DMS53 treated with DMSO at 0.1 percent for 48 hours (cell line): ENCODE results near the gene TMEM101.
"Not testable (repeated sequence)": the region's sequence is repeated elsewhere in the genome, so short reads cannot be mapped to it uniquely, and the experiment has no call there.

Experiments
- DNase-seq: peaks from one replicate; lab custom pipeline; 2025; ENCODE audit not compliant: unreplicated experiment; lab: John Stamatoyannopoulos, UW

TMEM101 gene

DNA sequence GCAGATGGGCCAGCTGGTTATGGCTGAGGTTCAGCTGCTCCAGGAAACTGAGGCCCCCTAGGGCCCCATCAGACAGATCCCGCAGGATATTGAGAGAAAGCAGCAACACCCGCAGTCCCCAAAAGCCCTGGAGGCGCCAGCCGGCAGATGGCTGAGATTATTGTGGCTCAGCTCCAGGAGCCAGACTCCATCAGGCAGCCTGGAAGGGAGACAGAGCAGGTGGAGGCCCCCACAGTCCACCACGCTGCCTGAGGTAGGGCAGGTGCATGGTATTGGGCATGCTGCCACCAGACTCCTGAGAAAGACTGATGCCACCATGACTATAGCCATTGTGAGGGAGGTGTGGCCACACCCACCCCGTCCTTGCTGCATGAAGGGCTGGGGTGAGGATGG, 9.5 kb upstream of the TMEM101 start:
- DNase-seq, result no peak

DNA sequence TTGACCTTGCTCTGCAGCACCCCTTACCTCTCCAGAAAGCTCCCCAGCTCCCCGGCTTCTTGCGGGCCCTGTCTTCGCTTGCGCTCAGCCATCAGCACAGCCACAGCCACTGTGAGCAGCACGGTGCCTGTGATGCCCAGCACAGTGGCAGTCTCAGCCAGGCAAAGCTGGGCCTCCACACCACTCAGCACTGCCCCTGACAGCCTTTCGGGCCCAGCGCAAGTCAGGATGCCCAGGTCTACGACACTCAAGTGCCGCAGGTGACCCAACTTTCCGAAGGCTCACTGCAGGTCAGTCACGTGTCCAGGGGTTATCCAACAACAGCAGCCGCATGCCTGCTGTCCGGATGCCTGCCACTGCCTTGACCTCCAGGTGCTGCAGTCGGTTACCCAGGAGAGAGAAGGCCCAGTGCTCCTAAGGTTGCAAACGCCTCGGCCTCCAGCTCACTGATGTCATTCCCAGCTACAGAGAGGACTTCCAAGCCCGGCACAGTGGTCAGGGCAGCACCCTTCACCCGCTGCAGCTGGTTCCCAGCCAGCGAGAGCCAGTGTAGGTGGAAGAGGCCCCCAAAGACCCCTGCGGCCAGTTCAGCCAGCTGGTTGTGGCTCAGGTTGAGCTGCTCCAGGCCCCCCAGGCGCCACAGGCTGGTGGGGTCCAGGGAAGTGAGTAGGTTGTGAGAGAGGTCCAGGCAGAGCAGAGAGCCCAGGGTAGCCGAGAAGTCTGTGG, 8.9 kb upstream of the TMEM101 start:
- DNase-seq, result no peak

DNA sequence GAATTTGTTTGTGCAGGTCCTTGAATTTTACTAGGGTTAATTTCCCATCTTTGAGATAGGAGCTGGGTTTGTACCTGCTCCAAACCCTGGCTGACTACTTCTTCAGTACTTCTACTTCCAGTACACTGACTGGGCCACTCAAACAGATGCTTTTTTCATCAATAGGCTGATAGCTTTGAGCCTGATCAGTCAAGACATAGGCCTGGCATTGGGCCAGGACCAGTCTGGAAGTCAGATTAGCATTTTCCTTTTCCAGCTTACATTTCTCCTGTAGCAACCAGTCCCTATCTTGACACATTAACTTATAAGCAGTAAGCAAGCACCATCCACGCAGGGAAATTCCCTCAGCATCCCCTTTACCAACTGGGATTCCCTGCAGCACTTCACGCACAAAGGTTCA, 7.5 kb upstream of the TMEM101 start:
- no peak for DNase-seq

DNA sequence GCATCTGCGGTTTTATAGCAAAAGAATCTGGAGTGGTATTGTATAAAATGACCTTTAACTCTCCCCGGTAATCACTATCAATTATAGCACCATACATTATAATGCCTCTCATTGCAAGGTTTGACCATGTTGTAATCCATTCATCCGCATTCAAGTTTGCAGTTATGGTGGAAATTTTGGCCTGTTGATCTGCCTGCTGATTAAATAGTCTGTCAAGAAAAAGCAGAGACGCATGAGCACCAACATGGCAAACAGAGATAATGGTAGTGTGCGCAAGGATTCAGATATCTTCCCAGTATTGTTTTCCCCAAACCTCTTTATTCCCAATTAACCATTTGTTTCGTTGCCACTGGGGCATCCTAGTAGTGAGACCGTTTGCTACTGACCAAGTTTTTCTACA, 6.5 kb upstream of the TMEM101 start:
- DNase-seq, result not testable (repeated sequence)

DNA sequence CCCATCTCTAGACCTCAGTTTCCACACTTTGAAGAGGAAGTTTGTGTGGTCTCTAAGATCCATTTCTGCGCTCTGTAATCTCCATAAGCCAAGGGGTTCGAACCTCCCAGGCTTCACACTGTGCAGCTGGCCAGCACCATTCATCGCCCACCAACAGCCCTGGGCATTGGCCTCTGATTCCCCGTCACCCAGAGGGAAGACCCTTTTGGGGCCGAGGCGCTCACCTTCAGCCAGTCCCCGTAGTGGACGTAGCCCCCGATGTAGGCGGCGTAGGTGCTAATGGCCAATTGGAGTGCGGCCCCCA, 678 bp downstream of the TMEM101 start:
- no peak for DNase-seq

DNA sequence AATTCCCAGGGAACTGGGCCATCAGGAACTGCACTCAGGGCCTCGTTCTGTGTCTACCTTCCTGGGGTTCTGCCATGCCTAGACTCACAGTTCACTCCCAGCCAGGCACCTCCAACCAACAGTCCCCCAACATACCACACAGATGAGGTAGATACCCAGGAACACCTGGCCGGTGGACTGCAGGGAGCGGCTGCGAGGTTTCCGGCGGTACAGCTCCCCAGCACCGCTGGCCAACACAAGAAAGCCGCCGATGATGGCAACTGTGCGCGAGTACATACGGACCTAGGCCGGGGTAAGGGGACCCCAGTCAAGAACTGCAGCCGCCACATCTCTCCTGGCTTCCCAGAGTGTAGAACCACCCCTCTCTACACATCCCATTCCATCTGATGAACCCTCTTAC, 1.9 kb downstream of the TMEM101 start:
- no peak for DNase-seq

DNA sequence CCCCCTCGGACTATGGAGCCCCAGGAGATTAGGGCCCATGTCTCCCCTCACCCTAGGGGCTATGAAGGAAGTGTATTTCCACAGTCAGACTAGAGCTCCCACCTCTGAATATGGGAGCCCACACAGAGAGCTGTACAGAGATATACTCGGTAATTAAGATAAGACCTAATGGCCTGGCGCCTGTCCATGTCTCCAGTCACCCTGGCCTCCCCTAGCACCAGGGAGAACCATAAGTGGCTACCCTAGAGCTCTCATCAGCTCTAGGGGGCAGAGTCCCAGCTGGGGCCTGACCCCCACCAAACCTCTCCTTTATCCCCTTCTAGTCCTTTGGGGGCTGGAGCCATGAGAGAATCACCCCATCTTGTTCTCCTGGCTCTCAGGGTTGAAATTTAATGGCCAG, 2.4 kb downstream of the TMEM101 start:
- no peak for DNase-seq

DNA sequence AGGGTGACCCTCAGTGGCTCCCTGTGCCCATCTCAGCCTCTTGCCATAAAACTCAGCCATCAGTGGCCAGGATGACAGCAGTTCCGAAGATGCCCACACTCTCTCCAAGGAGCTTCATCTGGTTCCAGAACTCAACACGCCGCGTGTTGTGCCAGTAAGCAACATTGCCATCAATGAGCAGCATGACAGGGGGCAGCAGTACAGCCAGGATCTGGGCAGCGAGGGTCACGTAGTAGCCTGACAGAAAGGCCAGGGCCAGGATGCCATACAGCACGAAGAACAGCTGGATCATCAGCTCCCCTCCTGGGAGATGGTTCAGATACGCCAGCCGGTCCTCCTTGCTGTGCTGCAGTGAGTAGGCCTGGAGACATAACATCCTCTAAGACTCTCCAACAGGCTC, 2.9 kb downstream of the TMEM101 start:
- no peak for DNase-seq

DNA sequence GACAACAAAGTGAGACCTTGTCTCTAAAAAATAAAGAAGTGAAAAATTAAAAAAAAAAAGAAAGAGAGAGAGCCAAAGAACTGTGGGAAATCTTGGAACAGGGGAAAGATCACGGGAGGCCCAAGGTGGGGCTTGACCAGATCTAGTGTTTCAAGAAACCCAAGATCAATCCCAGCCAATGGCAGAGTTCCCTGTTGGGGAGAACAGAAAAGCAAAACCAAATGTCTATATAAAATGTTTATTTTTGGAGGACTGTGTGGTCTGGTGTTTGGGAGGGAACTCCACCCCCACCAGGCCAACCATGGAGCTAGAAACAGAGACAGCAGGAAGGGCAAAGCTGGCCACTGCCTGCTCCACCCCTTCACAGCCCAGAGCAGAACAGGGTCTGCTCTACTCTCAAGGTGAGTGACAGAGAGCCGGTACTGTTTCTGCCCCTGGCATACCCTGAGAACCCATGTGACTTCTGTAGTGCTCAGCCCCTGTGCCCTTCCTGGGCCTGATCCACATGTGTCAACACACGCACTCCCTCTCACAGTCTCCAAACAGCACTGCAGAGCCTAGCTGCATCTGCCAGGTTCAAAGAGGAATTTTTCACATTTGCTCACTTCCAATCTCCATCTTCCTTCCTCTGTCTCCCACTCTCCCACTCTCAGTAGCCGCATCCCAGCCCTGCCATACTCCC, 3.7 kb downstream of the TMEM101 start:
- no peak for DNase-seq

DNA sequence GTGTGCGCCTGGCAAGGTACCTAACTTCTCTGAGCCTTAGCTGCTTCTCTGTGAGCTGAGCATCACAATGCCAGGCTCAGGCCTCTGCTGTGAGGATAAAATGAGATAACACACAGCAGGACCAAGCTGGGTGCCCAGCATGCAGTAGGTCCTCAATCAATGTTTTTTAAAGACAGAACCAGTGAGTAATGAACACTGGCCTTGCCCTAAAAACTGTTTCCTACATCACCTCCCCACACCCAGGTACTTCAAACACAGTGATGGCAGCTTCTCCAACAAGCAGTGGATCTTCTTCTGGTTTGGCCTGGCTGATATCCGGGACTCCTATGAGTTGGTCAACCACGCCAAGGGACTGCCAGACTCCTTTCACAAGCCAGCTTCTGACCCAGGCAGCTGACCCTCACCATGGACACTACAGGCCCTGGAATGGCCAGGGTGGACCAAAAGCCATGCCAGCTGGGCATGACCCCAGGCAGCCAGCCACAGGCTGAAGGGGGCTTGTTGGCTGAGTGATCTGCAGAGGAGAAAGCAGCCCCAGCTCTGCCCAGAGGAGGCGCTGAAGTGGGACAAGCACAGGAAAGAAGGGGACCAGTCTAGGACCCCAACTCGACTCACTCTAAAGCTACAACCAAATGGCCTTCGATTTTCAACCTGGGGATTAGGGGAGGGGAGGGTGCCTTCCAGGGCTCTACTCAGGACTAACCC, 6.4 kb downstream of the TMEM101 start:
- DNase-seq, result no peak

DNA sequence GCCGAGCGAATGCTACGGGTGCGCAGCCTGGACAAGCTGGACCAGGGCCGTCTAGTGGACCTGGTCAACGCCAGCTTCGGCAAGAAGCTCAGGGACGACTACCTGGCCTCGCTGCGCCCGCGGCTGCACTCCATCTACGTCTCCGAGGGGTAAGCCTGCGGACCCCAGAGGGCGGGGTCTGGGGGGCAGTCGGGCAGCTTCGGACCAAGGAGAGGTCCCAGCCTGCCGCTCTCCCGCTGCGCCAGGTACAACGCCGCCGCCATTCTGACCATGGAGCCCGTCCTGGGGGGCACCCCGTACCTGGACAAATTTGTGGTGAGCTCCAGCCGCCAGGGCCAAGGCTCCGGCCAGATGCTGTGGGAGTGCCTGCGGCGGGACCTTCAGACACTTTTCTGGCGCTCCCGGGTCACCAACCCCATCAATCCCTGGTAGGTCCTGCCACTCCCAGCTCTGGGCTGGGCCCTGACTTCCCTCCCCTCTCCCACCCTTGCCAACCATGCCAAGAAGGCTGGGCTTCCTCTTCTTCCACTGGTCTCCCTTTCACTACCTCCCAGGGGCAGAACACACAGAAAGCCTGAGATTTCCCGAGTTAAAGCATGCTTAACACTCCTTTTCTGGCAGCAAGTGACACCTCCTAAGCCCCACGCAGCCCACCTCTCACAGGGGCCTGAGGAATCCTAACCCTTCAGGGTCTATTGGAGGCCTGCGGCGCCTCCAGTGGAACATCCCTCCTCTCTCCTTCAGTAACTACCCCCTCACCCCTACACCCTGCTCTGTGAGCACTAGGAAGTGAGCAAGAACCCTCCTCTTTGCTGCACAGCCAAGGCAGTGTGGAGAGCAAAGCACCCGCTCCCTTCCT, 7.2 kb downstream of the TMEM101 start:
- no peak for DNase-seq

DNA sequence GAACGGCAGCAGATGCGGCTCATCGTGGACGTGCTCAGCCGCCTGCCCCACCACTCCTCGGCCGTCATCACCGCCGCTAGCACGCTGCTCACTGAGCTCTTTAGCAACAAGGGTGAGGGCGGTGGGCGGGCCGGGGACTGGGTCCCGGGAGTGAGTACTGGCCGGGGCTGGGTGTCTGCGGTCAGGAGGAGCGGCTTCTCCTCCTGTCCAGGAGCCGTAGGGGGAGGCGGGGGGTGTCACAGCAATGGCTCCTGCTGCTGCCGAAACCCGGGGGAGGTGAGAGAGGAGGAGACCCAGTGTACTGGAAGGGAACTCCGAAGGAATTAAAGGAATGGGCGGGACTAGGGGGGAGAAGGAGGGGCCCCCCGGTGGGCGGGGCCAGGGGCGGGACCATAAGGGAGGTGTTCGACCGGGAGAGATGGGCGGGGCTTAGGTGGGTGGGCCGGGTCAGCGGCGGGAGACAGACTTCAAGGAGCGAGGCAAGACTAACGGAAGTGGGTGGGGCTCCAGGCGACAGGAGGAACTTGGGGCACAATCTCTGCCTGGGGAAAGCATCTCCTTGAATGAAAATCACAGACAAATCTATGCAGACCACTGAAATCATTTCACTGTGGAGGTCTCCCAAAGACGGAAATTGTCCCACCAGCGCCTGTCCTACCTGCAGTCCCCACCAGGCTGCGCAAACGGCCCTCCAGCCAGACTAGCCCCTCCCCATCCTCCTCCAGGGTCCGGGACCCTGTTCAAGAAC, 8.0 kb downstream of the TMEM101 start:
- DNase-seq, result peak; percentile 92

DNA sequence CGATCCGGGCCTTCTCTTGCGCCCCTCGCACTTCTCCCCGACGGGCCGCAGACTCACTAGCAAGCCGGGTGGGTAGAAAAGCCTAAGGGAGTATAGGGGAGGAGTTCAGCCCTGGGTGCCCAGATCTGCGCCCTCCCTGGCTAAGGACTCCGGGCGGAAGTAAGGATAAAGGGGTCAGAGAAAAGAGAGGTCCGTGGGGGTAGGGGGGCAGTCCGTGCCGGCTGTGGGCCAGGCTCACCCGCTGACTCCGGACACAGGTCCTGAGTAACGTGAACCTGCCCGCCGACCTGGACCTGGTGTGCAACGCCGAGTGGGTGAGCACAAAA, 8.5 kb downstream of the TMEM101 start:
- DNase-seq, result no peak

DNA sequence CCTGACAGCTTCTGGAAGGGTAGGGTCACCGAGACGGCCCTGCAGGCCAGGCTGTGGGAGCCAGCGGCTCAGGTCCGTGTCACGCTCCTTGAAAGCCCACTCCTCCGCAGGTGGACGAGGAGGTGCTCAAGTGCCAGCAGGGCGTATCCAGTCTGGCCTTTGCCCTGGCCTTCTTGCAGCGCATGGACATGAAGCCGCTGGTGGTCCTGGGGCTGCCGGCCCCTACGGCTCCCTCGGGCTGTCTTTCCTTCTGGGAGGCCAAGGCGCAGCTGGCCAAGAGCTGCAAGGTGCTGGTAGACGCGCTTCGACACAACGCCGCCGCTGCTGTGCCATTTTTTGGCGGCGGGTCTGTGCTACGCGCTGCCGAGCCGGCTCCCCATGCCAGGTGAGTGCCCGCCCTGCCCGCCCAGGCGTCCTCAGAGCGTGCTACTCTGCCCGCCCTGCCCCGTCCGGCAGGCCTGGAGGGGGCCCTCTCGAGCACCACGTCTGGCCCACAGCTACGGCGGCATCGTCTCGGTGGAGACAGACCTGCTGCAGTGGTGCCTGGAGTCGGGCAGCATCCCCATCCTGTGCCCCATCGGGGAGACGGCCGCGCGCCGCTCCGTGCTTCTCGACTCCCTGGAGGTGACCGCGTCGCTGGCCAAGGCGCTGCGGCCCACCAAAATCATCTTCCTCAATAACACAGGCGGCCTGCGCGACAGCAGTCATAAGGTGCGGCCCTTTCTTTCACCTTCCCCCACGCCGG, 9.1 kb downstream of the TMEM101 start:
- DNase-seq, result peak; percentile 79

DNA sequence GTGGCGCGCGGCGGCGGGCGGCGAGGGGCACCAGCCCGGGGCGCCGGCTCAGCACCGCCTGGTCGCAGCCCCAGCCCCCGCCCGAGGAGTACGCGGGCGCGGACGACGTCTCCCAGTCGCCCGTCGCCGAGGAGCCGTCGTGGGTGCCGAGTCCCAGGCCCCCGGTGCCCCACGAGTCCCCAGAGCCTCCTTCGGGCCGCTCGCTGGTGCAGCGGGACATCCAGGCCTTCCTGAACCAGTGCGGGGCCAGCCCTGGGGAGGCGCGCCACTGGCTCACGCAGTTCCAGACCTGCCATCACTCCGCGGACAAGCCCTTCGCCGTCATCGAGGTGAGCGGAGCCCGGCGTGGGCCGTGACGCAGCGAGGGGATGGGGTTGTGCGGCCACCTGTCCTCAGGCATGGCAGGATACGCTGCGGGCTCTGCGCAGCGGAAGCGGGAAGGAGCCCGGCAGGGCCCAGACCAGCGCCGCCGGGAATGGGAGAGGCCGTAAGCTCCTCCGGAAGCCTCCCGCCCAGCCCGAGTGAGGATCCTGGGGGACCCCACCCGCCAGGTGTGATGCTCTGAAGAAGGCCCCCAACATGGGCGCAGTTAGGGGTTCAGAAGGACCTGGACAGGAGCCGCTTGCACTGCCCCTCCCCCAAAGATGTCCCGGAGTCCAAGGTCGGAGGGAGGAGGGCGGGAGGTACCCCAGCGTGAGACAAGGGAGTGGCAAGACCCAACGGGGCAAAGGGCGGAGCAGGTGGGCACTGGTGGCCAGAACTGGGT, 9.8 kb downstream of the TMEM101 start:
- DNase-seq, result peak; percentile 55

DNA sequence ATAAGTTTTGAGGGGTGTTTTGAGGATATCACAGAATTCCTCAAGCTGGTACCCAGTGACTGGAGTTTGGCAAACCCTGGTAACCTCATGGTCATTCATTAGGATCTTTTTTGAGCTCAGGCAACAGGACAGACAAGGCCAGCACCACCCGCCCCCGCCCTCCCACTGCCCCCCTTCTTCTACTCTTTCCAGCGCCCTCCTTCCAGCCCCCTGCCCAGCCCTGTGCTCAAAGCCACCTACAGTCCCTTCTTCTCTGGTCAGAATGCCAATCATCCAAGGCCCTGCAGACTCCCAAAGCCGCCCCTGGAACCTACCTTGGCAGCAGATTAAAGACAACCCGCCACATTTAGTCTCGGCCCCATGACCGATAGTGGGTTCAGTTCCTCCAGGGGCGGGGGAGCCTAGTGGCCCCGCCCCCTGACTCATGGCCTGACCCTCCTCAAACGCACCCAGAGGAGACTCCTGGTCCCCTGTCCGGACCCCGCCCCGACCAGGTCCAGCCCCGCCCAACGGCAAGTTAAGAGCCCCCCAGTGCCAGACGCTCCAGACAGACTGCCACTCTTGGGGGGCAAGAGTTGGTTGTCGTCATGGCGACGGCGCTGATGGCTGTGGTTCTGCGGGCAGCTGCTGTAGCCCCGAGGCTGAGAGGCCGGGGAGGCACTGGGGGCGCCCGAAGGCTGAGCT, 10.5 kb downstream of the TMEM101 start, which contains the start of gene NAGS:
TSS of gene NAGS (plus strand) at position 546 of the 684 bp plus-strand sequence. CDS start at position 588, 42 bp downstream.
- no peak for DNase-seq

DNA sequence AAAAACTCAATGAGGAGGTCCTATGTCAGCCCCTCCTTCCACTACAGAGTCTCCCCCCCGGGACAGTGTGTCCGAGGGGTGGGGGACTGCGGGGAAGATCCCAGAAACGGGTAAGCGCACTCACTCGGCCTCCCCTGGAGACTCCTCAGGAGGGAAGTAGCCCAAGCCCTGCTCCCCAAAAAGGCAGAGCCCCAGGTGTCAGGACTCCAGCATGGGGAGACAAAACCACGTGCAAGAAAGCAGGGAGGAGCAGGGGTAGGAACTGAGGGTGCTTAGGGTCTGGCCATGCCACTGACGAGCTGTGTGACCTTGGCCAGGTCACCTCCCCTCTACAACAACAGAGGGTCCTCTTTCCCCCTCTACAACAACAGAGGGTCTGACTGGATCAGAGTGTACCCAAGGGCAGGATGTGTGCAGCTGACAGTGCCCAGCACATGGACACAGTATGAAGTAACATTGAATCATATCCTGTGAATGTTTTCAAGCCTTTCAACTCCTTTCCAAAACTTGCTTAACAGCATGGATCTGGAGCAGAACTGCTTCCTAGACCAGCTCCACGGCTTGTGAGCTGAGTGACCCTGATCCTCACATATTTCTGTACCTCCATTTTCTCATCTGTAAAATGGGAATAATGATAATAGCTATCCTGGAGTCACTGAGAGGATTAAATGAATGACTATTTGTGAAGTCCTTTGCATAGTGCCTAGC, 12.5 kb downstream of the TMEM101 start:
- DNase-seq, result no peak

DNA sequence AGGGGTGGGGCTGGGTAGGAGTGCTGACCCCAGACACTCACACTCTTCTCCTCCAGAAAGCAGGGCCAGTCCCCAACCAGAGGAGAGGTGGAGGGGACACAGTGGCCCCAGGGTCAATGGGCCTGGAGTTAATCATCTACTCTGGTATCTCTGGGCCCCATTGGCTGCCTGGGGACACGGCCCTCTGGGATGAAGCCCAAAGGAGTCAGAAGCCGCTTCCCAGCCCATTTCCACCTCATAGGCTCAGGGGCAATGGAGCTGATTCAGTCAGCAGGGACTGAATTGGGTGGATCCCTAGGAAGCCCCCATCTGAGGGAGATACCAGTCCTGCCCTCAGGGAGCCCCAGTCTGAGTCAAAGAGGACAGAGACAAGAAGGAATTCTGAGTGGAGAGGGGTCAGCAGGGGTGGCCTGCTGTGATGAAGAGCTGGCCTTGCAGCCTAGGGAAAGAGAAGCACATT, 13.3 kb downstream of the TMEM101 start:
- DNase-seq, result no peak
